Measurements from ENCODE around the gene OPA1. TPM values are rescaled to one million over a fixed set of nuclear protein-coding genes. Genes with fewer than 3 reads are reported as not detected.

Gene OPA1
- total and polyA plus RNA-seq, 5 donors = 30.4 to 91.0 (median 79.2) TPM

DNA sequence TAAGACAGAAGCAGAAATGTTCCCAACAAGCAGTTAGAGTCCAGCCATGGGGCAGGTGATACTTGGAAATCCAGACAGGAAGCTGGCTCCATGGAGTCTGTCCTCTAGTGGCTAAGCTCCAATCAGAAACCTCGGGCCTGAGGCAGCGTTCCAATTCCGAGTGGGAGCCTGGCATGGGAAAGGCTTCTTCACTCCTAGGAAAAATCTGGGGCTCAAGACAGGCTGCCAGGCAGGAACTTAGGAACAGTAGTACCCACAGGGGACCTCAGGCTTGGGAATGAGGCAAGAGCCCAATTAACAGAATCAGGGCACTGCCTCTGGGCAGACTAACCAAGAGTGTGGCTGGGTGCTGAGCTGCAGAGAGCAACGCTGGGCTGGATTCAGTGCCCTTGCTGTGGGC, 32.1 kb upstream of the OPA1 start:
- ATAC-seq = peak in 1 of 2 donors; percentile 43
- Histone ChIP-seq H3K4me1 (ENCODE audit: control insufficient read depth, insufficient read depth, low read length) (no peaks in the 10 kb centered on the region), H3K4me3 (ENCODE audit: low read length) (no peak overlapping the region), H3K9me3 (ENCODE audit: control insufficient read depth, low read length) (no peaks in the 10 kb centered on the region), H3K27me3 (ENCODE audit: control insufficient read depth, insufficient read depth) (no peaks in the 10 kb centered on the region), H3K27ac (ENCODE audit: low read length) (no peak overlapping the region)
- 55% methylated on average over 4 of the region's 4 CpGs for WGBS
- intact Hi-C loops (cut with DNase I) = loop anchor here in 2 of 4 donors (5.0 to 10.0 kb wide), 2 partner anchors 99 to 996 kb away; no protein-coding TSS in a partner anchor
- DNase-seq = peak; percentile 19 to 57 (median 38)

- Histone ChIP-seq H3K9me3 (ENCODE audit: control insufficient read depth, low read length) (no peaks in the 10 kb centered on the region), H3K4me3 (ENCODE audit: low read length) (no peak overlapping the region), H3K27ac (ENCODE audit: low read length) (no peak overlapping the region), H3K4me1 (ENCODE audit: control insufficient read depth, insufficient read depth, low read length) (no peaks in the 10 kb centered on the region), H3K27me3 (ENCODE audit: control insufficient read depth, insufficient read depth) (no peaks in the 10 kb centered on the region)
- no peak for DNase-seq
- intact Hi-C loops (cut with DNase I) = loop anchor here in 2 of 4 donors (5.0 to 10.0 kb wide), 2 partner anchors 101 to 999 kb away; no protein-coding TSS in a partner anchor
- no peak for ATAC-seq
- WGBS = 97% methylated on average over 3 of the region's 3 CpGs
Observed at GRCh38 chr3:193563426-193563825, 29.6 kb upstream of the OPA1 start.

- ATAC-seq (no peak), DNase-seq (no peak)
- Histone ChIP-seq H3K9me3 (ENCODE audit: control insufficient read depth, low read length) (no peaks in the 10 kb centered on the region), H3K27ac (ENCODE audit: low read length) (no peak overlapping the region), H3K27me3 (ENCODE audit: control insufficient read depth, insufficient read depth) (no peaks in the 10 kb centered on the region), H3K4me3 (ENCODE audit: low read length) (no peak overlapping the region), H3K4me1 (ENCODE audit: control insufficient read depth, insufficient read depth, low read length) (no peaks in the 10 kb centered on the region)
- intact Hi-C loops (cut with DNase I) = loop anchor here in 2 of 4 donors (5.0 to 10.0 kb wide), 2 partner anchors 102 to 999 kb away; no protein-coding TSS in a partner anchor
- WGBS = 79% methylated on average over 1 of the region's 1 CpG
Observed at GRCh38 chr3:193564012-193564411, 29.0 kb upstream of the OPA1 start.

DNA sequence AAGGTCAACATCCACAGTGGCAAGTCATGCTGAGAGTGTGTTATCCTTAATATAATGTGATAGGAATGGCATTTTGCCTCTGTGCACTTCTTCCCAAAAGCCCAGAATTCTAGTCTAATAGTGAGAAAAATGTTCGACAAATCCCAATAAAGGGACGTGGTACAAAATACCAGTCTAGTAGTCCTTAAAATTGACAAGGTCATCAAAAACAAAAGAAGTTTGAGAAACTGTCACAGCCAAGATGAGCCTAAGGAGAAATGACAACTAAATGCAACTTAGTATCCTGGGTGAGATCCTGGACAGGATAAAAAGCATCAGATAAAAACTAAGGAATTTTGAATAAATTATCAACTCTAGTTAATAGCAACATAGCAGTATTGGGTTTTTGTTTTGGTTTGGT, 23.9 kb upstream of the OPA1 start:
- Histone ChIP-seq H3K27ac (ENCODE audit: low read length) (no peak overlapping the region), H3K4me1 (ENCODE audit: control insufficient read depth, insufficient read depth, low read length) (no peaks in the 10 kb centered on the region), H3K27me3 (ENCODE audit: control insufficient read depth, insufficient read depth) (no peaks in the 10 kb centered on the region), H3K4me3 (ENCODE audit: low read length) (no peak overlapping the region), H3K9me3 (ENCODE audit: control insufficient read depth, low read length) (no peaks in the 10 kb centered on the region)
- intact Hi-C loops (cut with DNase I) = loop anchor here in 1 of 4 donors (5.0 to 10.0 kb wide), 2 partner anchors 107 to 1004 kb away; no protein-coding TSS in a partner anchor
- ATAC-seq (no peak), DNase-seq (no peak)
- WGBS = 87% methylated on average over 2 of the region's 2 CpGs

- Histone ChIP-seq H3K27me3 (ENCODE audit: control insufficient read depth, insufficient read depth) (no peaks in the 10 kb centered on the region), H3K4me1 (ENCODE audit: control insufficient read depth, insufficient read depth, low read length) (no peaks in the 10 kb centered on the region), H3K27ac (ENCODE audit: low read length) (no peak overlapping the region), H3K9me3 (ENCODE audit: control insufficient read depth, low read length) (no peaks in the 10 kb centered on the region), H3K4me3 (ENCODE audit: low read length) (no peak overlapping the region)
- intact Hi-C loops (cut with DNase I) = loop anchor here (5.0 to 10.0 kb wide), 6 partner anchors 110 to 760 kb away; no protein-coding TSS in a partner anchor
- ATAC-seq (peak; percentile 65 to 66), DNase-seq (peak in 2 of 3 donors; percentile 35 to 61)
- WGBS = 10% methylated on average over 10 of the region's 10 CpGs
Observed at GRCh38 chr3:193572426-193572908, 20.5 kb upstream of the OPA1 start.

- H3K4me3 ChIP-seq (ENCODE audit: low read length) = no peak overlapping the region
- H3K27me3 ChIP-seq (ENCODE audit: control insufficient read depth, insufficient read depth) = no peaks in the 10 kb centered on the region
- no peaks in the 10 kb centered on the region for H3K9me3 ChIP-seq (ENCODE audit: control insufficient read depth, low read length)
- H3K4me1 ChIP-seq (ENCODE audit: control insufficient read depth, insufficient read depth, low read length) = no peaks in the 10 kb centered on the region
- ATAC-seq (no peak), DNase-seq (no peak)
- 67% methylated on average over 4 of the region's 4 CpGs for whole genome bisulfite sequencing
- intact Hi-C loops (cut with DNase I) = loop anchor here (5.0 to 10.0 kb wide), 6 partner anchors 111 to 761 kb away; no protein-coding TSS in a partner anchor
- H3K27ac ChIP-seq (ENCODE audit: low read length) = no peak overlapping the region
Observed at GRCh38 chr3:193573403-193574191, 19.4 kb upstream of the OPA1 start.

DNA sequence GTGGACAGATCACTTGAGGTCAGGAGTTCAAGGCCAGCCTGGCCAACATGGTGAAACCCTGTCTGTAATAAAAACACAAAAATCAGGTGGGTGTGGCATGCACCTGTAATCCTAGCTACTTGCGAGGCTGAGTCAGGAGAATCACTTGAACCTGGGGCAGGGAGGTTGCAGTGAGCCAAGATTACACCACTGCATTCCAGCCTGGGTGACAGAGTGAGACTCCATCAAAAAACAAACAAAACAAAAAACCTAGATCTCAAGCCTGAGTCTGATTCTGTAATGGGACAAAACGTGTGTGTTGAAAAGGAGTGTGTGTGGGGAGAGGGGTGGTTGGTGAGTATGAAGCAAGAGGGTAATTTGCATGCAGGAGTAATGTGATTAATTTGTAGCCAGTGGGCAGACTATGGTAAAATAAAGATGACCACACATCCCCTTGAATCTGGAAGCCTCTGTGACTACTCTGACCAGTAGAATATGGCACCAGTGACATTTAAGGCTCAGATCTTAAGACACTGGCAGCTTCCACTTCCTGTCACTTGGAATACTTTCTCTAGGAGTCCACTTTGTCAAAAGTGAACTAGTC, 18.4 kb upstream of the OPA1 start:
- H3K4me1 ChIP-seq (ENCODE audit: control insufficient read depth, insufficient read depth, low read length) = no peaks in the 10 kb centered on the region
- H3K9me3 ChIP-seq (ENCODE audit: control insufficient read depth, low read length) = no peaks in the 10 kb centered on the region
- WGBS = 58% methylated on average over 2 of the region's 2 CpGs
- intact Hi-C loops (cut with DNase I) = loop anchor here (5.0 to 10.0 kb wide), 6 partner anchors 112 to 762 kb away; no protein-coding TSS in a partner anchor
- H3K27ac ChIP-seq (ENCODE audit: low read length) = no peak overlapping the region
- ATAC-seq (no peak), DNase-seq (no peak)
- no peak overlapping the region for H3K4me3 ChIP-seq (ENCODE audit: low read length)
- no peaks in the 10 kb centered on the region for H3K27me3 ChIP-seq (ENCODE audit: control insufficient read depth, insufficient read depth)

- ATAC-seq = no peak
- 79% methylated on average over 9 of the region's 9 CpGs for WGBS
- Histone ChIP-seq H3K4me3 (ENCODE audit: low read length) (no peak overlapping the region), H3K27me3 (ENCODE audit: control insufficient read depth, insufficient read depth) (no peaks in the 10 kb centered on the region), H3K4me1 (ENCODE audit: control insufficient read depth, insufficient read depth, low read length) (no peaks in the 10 kb centered on the region), H3K9me3 (ENCODE audit: control insufficient read depth, low read length) (no peaks in the 10 kb centered on the region), H3K27ac (ENCODE audit: low read length) (no peak overlapping the region)
- intact Hi-C loops (cut with DNase I) = no loop called here
- DNase-seq = no peak
Observed at GRCh38 chr3:193585530-193585929, 7.5 kb upstream of the OPA1 start.

DNA sequence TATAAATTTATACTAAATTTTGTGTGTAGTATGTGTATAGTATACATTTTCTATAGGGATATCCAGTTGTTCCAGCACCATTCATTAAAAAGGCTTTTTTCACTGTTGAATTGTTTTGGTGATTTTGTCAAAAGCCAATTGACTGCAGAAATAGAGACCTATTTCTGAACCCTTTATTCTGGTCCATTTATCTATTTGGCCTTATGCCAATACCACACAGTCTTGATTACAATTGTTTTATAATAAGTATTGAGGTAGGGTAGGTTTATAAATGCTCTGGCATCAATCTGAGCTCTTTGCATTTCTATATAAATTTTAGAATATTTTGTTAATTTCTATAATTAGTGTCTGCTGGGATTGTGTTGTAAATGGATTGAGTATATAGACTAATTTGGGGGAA, 6.5 kb upstream of the OPA1 start:
- no peaks in the 10 kb centered on the region for H3K4me1 ChIP-seq (ENCODE audit: control insufficient read depth, insufficient read depth, low read length)
- no peak overlapping the region for H3K27ac ChIP-seq (ENCODE audit: low read length)
- intact Hi-C loops (cut with DNase I) = no loop called here
- H3K4me3 ChIP-seq (ENCODE audit: low read length) = no peak overlapping the region
- DNase-seq (no peak), ATAC-seq (no peak)
- no peaks in the 10 kb centered on the region for H3K27me3 ChIP-seq (ENCODE audit: control insufficient read depth, insufficient read depth)
- H3K9me3 ChIP-seq (ENCODE audit: control insufficient read depth, low read length) = no peaks in the 10 kb centered on the region

GRCh38 chr3:193589129-193589528, 3.9 kb upstream of the OPA1 start:
- Histone ChIP-seq H3K27me3 (ENCODE audit: control insufficient read depth, insufficient read depth) (no peaks in the 10 kb centered on the region), H3K9me3 (ENCODE audit: control insufficient read depth, low read length) (no peaks in the 10 kb centered on the region), H3K4me3 (ENCODE audit: low read length) (no peak overlapping the region), H3K27ac (ENCODE audit: low read length) (no peak overlapping the region), H3K4me1 (ENCODE audit: control insufficient read depth, insufficient read depth, low read length) (peaks cover 3% of the 10 kb centered on the region)
- ATAC-seq = no peak
- no peak for DNase-seq
- intact Hi-C loops (cut with DNase I) = no loop called here
- WGBS = 70% methylated on average over 1 of the region's 1 CpG

GRCh38 chr3:193589616-193590015, 3.4 kb upstream of the OPA1 start:
- Histone ChIP-seq H3K27ac (ENCODE audit: low read length) (no peak overlapping the region), H3K4me1 (ENCODE audit: control insufficient read depth, insufficient read depth, low read length) (peaks cover 3% of the 10 kb centered on the region), H3K9me3 (ENCODE audit: control insufficient read depth, low read length) (no peaks in the 10 kb centered on the region), H3K27me3 (ENCODE audit: control insufficient read depth, insufficient read depth) (no peaks in the 10 kb centered on the region), H3K4me3 (ENCODE audit: low read length) (no peak overlapping the region)
- no peak for DNase-seq
- no peak for ATAC-seq
- intact Hi-C loops (cut with DNase I) = no loop called here
- WGBS = 40% methylated on average over 1 of the region's 1 CpG
